ENCODE data around the gene GSAP.
"Not testable (repeated sequence)": the region's sequence is repeated elsewhere in the genome, so short reads cannot be mapped to it uniquely, and the experiment has no call there.

The GSAP gene

GRCh38 chr7:77415823-77416620 is at the start of gene GSAP:
TSS of gene GSAP (minus strand) at chr7:77416349. CDS start at chr7:77416321, 28 bp downstream.
- no peak for DNase-seq

DNA sequence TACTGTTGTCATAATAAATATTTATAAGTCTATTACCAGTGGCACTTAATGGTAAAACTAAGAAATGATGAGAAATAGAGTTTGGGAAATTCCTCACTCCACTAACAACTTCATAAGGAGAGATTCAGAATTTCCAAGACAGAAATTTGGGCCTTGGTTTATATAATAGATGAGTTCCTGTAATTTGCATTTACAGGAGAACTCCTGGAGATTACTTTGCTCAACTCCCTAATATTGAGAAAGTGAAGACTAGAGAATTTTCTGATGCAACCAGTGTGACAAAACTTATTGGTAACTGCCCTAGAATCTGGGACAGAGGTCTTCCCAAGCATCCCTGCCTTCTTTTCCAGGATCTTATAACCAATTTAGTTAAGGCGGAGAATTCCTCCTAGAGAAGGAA is 49.1 kb upstream of the GSAP start:
- no peak for DNase-seq

GRCh38 chr7:77464589-77464988 is 48.4 kb upstream of the GSAP start:
- DNase-seq: no peak

DNA sequence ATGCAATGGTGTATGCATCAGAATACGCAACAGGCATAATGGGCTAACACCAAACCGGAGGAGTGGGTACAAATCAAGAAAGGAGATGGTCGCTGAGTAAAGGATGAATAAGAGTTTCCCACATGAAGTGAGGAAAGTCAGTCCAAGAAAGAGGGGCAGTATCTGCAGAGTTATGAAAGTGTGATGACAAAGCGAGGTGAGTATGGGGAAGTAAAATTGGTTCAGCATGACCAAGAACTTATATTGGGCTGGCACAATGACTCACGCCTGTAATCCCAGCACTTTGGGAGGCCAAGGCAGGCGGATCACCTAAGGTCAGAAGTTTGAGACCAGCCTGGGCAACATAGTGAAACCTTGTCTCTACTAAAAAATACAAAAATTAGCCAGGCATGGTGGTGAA is 47.5 kb upstream of the GSAP start:
- DNase-seq: peak; percentile 87

DNA sequence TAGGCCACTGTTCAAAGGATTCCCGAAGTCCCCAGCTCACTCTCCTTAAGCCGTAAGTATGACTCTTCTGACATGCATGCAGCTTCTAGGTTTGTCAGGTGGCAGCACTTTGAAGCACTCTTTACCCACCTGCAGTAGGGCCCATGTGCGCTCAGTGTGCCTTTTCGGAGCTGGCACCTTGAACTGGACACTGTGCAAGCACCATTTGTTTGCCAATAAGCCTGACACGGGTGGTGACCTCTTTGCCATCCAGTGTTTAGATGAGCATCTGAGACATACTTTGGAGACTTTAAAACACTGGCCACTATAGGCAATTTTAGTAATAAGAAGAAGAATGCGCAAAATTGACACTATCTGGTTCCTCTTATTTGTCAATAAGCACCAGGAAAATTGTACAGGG is 45.7 kb upstream of the GSAP start:
- no peak for DNase-seq

- peak; percentile 12 for DNase-seq
Measured at GRCh38 chr7:77461246-77461645, 45.1 kb upstream of the GSAP start.

- no peak for DNase-seq
Measured at GRCh38 chr7:77460057-77460486, 43.9 kb upstream of the GSAP start.

GRCh38 chr7:77459311-77459726 is 43.2 kb upstream of the GSAP start:
- no peak for DNase-seq

- no peak for DNase-seq
Measured at GRCh38 chr7:77458786-77459185, 42.6 kb upstream of the GSAP start.

DNA sequence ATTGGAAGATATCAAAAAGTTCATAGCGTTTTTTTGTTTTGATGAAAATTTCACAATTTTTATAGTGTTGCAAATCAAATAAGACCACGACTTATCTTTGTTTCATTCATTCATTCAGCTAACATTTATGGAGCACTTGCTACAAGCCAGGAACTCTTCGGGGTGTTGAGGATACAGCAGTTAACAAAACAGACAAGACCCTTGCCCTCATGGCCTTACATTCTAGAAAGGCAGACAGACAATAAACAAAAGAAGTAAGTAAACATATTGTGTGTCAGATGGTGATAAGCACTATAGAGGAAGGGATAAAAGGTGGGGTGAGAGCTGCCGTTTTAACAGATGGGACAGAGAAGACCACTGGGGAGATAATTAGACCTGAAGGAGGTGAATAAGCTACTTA is 41.6 kb upstream of the GSAP start:
- DNase-seq: no peak

DNA sequence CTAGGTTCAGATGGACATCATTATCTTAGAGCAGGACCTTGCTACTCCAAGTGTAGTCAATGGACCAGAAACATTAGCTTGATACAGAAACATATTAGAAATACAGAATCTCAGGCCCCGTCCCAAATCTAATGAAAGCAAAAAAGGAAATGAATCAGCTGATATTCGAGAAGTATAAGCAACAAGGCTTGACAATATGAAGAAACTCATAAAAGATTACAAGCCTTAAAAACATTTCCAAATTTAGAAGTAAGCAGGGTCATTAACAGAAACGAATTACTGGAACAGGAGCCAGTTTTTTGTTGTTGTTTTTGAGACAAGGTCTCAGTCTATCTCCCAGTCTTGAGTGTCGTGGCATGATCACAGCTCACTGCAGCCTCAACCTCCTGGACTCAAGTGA is 40.5 kb upstream of the GSAP start:
- DNase-seq: peak; percentile 66

DNA sequence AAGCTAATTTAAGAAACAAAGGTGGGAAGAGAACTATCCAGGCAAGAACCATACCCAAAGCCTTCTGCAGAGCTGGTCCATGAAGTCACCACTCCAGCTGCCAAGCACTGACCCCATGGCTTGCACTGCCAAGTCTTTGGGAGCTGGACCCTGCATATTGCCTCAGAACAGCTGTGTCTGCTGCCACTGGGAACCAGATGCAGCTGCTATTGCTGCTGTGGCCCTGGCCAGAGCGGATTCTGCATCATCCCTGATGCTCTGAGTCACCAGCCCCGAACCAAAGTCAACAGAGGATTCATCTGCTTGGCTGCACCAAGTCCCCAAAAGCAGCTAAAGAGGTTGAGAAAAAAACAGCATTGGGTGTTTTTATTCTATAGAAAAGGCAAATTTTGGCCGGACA is 39.2 kb upstream of the GSAP start:
- peak; percentile 96 for DNase-seq

DNA sequence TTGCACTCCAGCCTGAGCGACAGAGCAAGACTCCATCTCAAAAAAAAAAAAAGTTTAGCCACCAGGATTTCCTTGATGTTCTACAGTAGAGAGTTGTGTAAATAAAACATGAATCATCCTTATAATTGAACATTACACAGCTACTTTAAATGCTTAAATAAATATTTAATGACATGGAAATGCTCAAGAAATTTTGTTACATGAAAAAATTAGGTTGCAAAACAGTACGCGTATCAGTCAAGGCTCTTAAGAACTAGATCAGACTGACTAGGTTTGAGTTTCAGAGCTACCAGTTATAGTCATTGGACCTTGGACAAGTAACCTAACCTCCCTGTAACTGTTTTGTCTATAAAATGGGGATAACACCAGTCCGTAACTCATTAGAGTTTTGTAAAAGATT is 38.7 kb upstream of the GSAP start:
- peak; percentile 65 for DNase-seq

- peak; percentile 30 for DNase-seq
Measured at GRCh38 chr7:77453531-77453930, 37.4 kb upstream of the GSAP start.

GRCh38 chr7:77451950-77452349 is 35.8 kb upstream of the GSAP start:
- not testable (repeated sequence) for DNase-seq

DNA sequence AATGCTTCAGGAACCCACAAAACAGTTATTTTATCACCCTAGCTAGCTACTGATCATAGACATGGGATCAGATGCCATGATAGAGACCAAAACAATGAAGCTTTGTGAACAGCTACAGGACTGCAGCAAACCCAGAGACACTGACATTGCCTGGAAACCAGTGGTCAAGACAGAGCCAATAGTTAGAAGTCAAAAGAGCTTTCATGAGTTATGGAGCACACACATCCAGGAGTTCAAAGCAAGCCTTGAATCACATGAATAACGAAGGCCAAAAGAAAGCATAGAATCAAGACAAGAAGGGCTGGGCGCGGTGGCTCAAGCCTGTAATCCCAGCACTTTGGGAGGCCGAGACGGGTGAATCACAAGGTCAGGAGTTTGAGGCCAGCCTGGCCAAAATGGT is 34.5 kb upstream of the GSAP start:
- DNase-seq: no peak

- peak; percentile 55 for DNase-seq
Measured at GRCh38 chr7:77450054-77450453, 33.9 kb upstream of the GSAP start.

- peak; percentile 3 for DNase-seq
Measured at GRCh38 chr7:77447616-77448015, 31.5 kb upstream of the GSAP start.

GRCh38 chr7:77444123-77444522 is 28.0 kb upstream of the GSAP start:
- DNase-seq: peak; percentile 67

- no peak for DNase-seq
Measured at GRCh38 chr7:77443042-77443441, 26.9 kb upstream of the GSAP start.

- peak; percentile 82 for DNase-seq
Measured at GRCh38 chr7:77442636-77443035, 26.5 kb upstream of the GSAP start.

DNA sequence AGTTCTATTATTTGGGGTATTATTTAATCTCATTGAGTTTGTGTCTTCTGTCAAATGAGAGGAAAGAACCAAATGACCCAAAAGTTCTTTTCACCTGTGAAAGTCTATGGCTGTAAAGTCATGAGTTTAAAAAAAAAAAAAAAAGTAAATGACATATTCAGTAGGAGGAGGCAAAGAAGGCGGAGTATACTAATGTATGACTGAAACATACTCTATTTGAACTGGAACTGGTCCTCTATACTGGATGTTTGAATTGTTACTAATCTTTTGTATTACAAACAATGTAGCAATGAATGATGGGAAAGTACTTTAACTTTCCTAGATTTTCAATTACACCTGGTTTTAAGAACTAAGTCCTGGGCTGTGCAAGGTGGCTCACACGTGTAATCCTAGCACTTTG is 24.9 kb upstream of the GSAP start:
- no peak for DNase-seq

GRCh38 chr7:77439572-77439971 is 23.4 kb upstream of the GSAP start:
- DNase-seq: no peak

GRCh38 chr7:77438131-77438530 is 22.0 kb upstream of the GSAP start:
- no peak for DNase-seq

Data from HCEC 1CT (cell line).